ENCODE data around the gene RAMP1. TPM values are rescaled to one million over a fixed set of nuclear protein-coding genes. Genes with fewer than 3 reads are reported as not detected.

Gene RAMP1
- total RNA-seq, 4 donors from 2014 or later, result 11.6 to 87.4 (median 37.1) TPM

DNA sequence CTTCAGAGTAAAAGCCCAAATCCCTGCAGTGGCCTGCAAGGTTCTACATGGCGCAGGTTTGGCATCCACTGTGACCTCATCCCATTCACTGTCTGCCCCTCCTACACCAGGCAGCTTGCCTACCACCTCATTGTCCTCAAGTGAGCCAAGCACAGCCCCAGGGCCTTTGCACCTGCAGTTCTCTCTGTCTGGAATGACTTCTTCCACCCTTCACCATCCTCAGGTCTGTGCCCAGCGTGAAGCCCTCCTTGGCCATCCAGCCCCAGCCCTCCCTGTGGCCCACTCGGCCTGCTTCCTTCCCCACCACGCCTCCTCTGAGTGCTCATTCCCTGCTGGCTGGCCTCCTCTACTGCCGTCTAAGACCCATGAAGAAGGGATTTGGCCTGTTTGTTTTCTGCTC is 74.8 kb downstream of the RAMP1 start:
- Histone ChIP-seq H3K27me3 (no peaks in the 10 kb centered on the region), H3K9me3 (no peaks in the 10 kb centered on the region), H3K27ac (no peak overlapping the region), H3K4me1 (peaks cover 0 to 9% (median 0%) of the 10 kb centered on the region in 4 donors), H3K36me3 (no peaks in the 10 kb centered on the region), H3K4me3 (no peak overlapping the region)
- DNase-seq, result no peak
- TF ChIP-seq POLR2A (IDR thresholded peaks at IDR 0.05), result no peak

DNA sequence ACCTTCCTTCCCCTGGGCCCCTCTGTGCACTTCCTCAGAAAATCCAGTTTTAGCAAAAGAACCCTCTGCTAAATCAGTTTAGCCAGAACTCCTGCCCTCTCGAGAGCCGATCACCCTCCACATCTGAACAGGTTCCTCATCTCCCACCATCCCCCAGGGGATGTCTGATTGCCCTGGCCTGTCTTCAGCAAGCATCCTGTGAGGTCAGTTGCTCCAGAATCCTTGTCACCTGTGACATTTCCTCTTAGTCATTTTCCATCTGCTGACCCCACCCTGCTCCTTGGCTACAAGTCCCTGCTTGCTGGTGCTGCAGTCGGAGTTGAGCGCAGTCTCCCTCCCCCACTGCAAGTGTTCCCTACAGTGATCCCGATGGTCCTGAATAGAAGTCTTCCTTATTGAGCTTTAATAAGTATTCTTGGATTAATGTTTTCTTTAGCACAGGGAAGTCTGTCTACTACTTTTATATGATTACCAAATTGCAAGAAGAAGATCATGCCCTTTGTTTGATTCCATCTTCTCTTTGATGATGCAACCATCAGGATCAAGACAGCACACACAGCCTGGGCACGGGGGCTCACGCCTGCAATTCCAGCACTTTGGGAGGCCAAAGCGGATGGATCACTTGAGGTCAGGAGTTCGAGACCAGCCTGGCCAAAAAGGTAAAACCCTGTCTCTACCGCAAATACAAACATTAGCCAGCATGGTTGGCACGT is 76.5 kb downstream of the RAMP1 start:
- H3K36me3 ChIP-seq, result no peaks in the 10 kb centered on the region
- peaks cover 0 to 8% (median 0%) of the 10 kb centered on the region in 4 donors for H3K4me1 ChIP-seq
- DNase-seq, result no peak
- no peaks in the 10 kb centered on the region for H3K9me3 ChIP-seq
- no peak overlapping the region for H3K27ac ChIP-seq
- H3K4me3 ChIP-seq, result no peak overlapping the region
- TF ChIP-seq POLR2A (IDR thresholded peaks at IDR 0.05), result no peak
- TF ChIP-seq, protein P1, sequence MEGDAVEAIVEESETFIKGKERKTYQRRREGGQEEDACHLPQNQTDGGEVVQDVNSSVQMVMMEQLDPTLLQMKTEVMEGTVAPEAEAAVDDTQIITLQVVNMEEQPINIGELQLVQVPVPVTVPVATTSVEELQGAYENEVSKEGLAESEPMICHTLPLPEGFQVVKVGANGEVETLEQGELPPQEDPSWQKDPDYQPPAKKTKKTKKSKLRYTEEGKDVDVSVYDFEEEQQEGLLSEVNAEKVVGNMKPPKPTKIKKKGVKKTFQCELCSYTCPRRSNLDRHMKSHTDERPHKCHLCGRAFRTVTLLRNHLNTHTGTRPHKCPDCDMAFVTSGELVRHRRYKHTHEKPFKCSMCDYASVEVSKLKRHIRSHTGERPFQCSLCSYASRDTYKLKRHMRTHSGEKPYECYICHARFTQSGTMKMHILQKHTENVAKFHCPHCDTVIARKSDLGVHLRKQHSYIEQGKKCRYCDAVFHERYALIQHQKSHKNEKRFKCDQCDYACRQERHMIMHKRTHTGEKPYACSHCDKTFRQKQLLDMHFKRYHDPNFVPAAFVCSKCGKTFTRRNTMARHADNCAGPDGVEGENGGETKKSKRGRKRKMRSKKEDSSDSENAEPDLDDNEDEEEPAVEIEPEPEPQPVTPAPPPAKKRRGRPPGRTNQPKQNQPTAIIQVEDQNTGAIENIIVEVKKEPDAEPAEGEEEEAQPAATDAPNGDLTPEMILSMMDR (IDR thresholded peaks at IDR 0.05), result no peak
- H3K27me3 ChIP-seq, result no peaks in the 10 kb centered on the region

DNA sequence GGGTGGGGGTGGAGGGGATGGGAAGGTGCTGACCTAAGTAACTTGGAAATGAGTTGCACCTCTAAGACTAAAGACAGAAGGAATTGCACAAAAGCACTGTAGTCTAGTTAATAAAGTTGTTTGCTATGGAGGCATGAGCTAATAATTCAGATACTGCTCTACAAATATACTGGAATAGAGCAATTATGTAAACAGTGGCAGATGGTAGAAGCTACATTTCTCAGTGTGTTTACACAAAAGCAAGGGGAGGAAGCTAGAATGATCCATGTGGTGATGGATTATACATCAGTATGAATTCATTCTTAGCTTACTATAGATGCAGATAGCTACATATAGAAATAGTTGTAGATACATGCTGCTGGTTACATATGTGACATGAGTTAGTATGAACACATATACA is 79.8 kb downstream of the RAMP1 start:
- Histone ChIP-seq H3K27me3 (no peaks in the 10 kb centered on the region), H3K36me3 (no peaks in the 10 kb centered on the region), H3K27ac (no peak overlapping the region), H3K4me1 (no peaks in the 10 kb centered on the region), H3K9me3 (no peaks in the 10 kb centered on the region), H3K4me3 (no peak overlapping the region)
- TF ChIP-seq POLR2A (IDR thresholded peaks at IDR 0.05), result no peak
- TF ChIP-seq, protein P1 (IDR thresholded peaks at IDR 0.05), result no peak
- DNase-seq, result no peak

DNA sequence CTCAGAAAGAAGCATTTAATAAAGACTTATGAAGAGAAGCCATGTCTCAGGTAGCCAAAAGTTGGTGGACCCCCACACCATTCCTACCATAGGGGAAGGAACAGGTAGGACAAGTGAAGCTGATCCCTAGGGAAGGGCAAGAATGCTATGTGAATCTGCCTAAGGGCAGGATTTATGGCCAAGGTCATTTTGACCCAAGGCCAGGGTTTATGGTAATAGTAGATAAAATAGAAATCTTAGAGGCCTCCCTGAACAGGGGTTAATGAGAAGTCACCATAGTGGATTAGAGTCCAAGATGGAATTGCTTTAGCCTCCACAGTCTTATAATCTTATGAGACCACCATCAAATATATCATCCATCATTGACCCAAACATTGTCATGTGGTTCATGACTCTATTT is 81.4 kb downstream of the RAMP1 start:
- peaks cover 0 to 4% (median 0%) of the 10 kb centered on the region in 4 donors for H3K9me3 ChIP-seq
- no peaks in the 10 kb centered on the region for H3K4me1 ChIP-seq
- no peak for TF ChIP-seq POLR2A (IDR thresholded peaks at IDR 0.05)
- no peak overlapping the region for H3K27ac ChIP-seq
- H3K4me3 ChIP-seq, result no peak overlapping the region
- no peak for DNase-seq
- H3K27me3 ChIP-seq, result no peaks in the 10 kb centered on the region
- no peaks in the 10 kb centered on the region for H3K36me3 ChIP-seq

DNA sequence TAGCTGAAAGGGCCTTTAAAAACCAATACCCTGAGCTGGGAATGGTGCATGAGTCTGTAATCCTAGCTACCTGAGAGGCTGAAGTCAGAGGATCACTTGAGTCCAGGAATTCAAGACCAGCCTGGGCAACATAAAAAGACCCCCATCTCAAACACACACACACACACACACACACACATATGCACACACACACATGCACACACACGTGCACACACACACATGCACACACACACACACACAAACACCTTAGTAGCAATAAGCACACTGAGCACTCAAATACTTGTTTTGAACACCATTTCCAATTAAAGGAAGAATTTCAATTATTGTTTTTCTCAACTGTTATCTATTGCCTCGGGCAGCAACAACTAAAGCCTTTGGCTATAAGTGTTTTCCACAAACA is 81.8 kb downstream of the RAMP1 start:
- Histone ChIP-seq H3K4me1 (no peaks in the 10 kb centered on the region), H3K27ac (no peak overlapping the region), H3K9me3 (peaks cover 0 to 4% (median 0%) of the 10 kb centered on the region in 4 donors), H3K36me3 (no peaks in the 10 kb centered on the region), H3K4me3 (no peak overlapping the region), H3K27me3 (no peaks in the 10 kb centered on the region)
- TF ChIP-seq, protein P1 (IDR thresholded peaks at IDR 0.05), result no peak
- no peak for TF ChIP-seq POLR2A (IDR thresholded peaks at IDR 0.05)
- DNase-seq, result no peak

DNA sequence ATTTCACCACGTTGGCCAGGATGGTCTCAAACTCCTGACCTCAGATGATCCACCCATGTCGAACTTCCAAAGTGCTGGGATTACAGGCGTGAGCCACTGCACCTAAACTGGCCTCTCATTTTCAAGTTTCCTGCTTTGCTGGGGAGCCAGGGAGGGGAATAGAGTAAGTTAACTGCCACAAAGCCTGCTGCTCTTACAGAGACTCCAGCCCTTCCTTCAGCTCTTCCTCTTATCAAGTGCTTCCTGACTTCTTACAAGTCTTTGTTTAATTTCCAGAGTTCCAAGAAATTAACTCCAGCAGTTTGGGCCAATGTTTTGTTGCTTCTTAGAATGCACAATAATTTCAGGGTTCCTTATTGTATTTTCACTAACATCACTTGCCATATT is 83.1 kb downstream of the RAMP1 start:
- Histone ChIP-seq H3K4me1 (no peaks in the 10 kb centered on the region), H3K36me3 (no peaks in the 10 kb centered on the region), H3K9me3 (peaks cover 0 to 8% (median 0%) of the 10 kb centered on the region in 4 donors), H3K27ac (no peak overlapping the region), H3K27me3 (no peaks in the 10 kb centered on the region), H3K4me3 (no peak overlapping the region)
- DNase-seq, result no peak
- TF ChIP-seq, protein P1 (IDR thresholded peaks at IDR 0.05), result no peak
- no peak for TF ChIP-seq POLR2A (IDR thresholded peaks at IDR 0.05)
